Measurements from ENCODE around the gene NDRG3. TPM values are rescaled to one million over a fixed set of nuclear protein-coding genes. Genes with fewer than 3 reads are reported as not detected.
A peak's percentile ranks its signal among the peaks of the same experiment; 100 is the strongest.

NDRG3 gene
- total RNA-seq (10 to 100 TPM; 36.1 to 36.2 TPM), polyA plus RNA-seq (10 to 100 TPM; 53.2 to 73.4 TPM)

GRCh38 chr20:36745927-36746659 lies at the start of gene NDRG3:
TSS of gene NDRG3 (minus strand) at chr20:36746090. CDS start at chr20:36721735, 24,355 bp downstream.
- intact Hi-C loops (cut with micrococcal nuclease): loop anchor here (1.0 to 5.0 kb wide), 4 partner anchors 13 to 141 kb away; partner anchors contain the start of genes DSN1, RAB5IF and SLA2
- no peaks in the 10 kb centered on the region for H3K9me3 Mint-ChIP-seq
- ChIA-PET POLR2A (ENCODE audit: partially characterized antibody) (interaction anchor here (0.8 to 4.9 kb wide), 10 partner anchors 9 to 510 kb away, joined by 3 to 78 read pairs (median 6); partner anchors contain the start of genes AAR2, DSN1, RAB5IF and SLA2), CTCF (ENCODE audit: partially characterized antibody) (interaction anchor here (0.9 to 5.3 kb wide), 11 partner anchors 9 to 792 kb away, joined by 3 to 28 read pairs (median 4); partner anchors contain the start of genes SCAND1 and TGIF2)
- peak within 1 kb of the TSS; percentile 79 to 86 for H3K4me3 ChIP-seq (ENCODE audit: low read length in 2 of 2)
- H3K9me3 ChIP-seq (ENCODE audit: control insufficient read depth in 1 of 2, low read length in 2 of 2): no peaks in the 10 kb centered on the region
- DNase-seq: peak; percentile 90 to 94 (median 93)
- peaks cover 0 to 5% of the 10 kb centered on the region in 2 donors for H3K36me3 Mint-ChIP-seq
- no peaks in the 10 kb centered on the region for H3K36me3 ChIP-seq (ENCODE audit: insufficient read depth, low read length)
- H3K27ac ChIP-seq (ENCODE audit: low read depth, low read length): peak within 1 kb of the TSS; percentile 63
- H3K27me3 Mint-ChIP-seq: no peaks in the 10 kb centered on the region
- H3K4me3 Mint-ChIP-seq: peak within 1 kb of the TSS; percentile 88 to 95 (median 91)
- no peaks in the 10 kb centered on the region for H3K27me3 ChIP-seq (ENCODE audit: insufficient read depth, low read length)
- peak within 1 kb of the TSS; percentile 90 to 97 (median 94) for H3K27ac Mint-ChIP-seq
- peaks cover 19 to 41% (median 21%) of the 10 kb centered on the region in 4 donors for H3K4me1 Mint-ChIP-seq
- H3K4me1 ChIP-seq (ENCODE audit: insufficient read depth, low read length): peaks cover 21% of the 10 kb centered on the region

- H3K27ac ChIP-seq (ENCODE audit: low read depth, low read length): no peak overlapping the region
- no peaks in the 10 kb centered on the region for H3K4me1 ChIP-seq (ENCODE audit: insufficient read depth, low read length)
- ChIA-PET CTCF (ENCODE audit: partially characterized antibody) (no interaction called here), POLR2A (ENCODE audit: partially characterized antibody) (no interaction called here)
- H3K9me3 Mint-ChIP-seq: no peaks in the 10 kb centered on the region
- peak overlapping the region in 1 of 7 donors; percentile 64 for H3K27ac Mint-ChIP-seq
- H3K4me1 Mint-ChIP-seq: no peaks in the 10 kb centered on the region
- H3K4me3 Mint-ChIP-seq: no peak overlapping the region
- intact Hi-C loops (cut with micrococcal nuclease): no loop called here
- H3K36me3 Mint-ChIP-seq: no peaks in the 10 kb centered on the region
- no peaks in the 10 kb centered on the region for H3K27me3 ChIP-seq (ENCODE audit: insufficient read depth, low read length)
- H3K9me3 ChIP-seq (ENCODE audit: control insufficient read depth in 1 of 2, low read length in 2 of 2): no peaks in the 10 kb centered on the region
- peaks cover 0 to 1% of the 10 kb centered on the region in 2 donors for H3K27me3 Mint-ChIP-seq
- no peak for DNase-seq
- H3K36me3 ChIP-seq (ENCODE audit: insufficient read depth, low read length): no peaks in the 10 kb centered on the region
- no peak overlapping the region for H3K4me3 ChIP-seq (ENCODE audit: low read length in 2 of 2)
These were observed 48.2 kb upstream of the NDRG3 start for GRCh38 chr20:36794116-36794474.

- Histone ChIP-seq H3K27ac (ENCODE audit: low read depth, low read length) (no peak overlapping the region), H3K9me3 (ENCODE audit: control insufficient read depth in 1 of 2, low read length in 2 of 2) (no peaks in the 10 kb centered on the region), H3K4me3 (ENCODE audit: low read length in 2 of 2) (no peak overlapping the region), H3K4me1 (ENCODE audit: insufficient read depth, low read length) (no peaks in the 10 kb centered on the region), H3K27me3 (ENCODE audit: insufficient read depth, low read length) (no peaks in the 10 kb centered on the region), H3K36me3 (ENCODE audit: insufficient read depth, low read length) (no peaks in the 10 kb centered on the region)
- no peak overlapping the region for H3K27ac Mint-ChIP-seq
- intact Hi-C loops (cut with micrococcal nuclease): no loop called here
- H3K36me3 Mint-ChIP-seq: no peaks in the 10 kb centered on the region
- H3K27me3 Mint-ChIP-seq: peaks cover 0 to 1% of the 10 kb centered on the region in 2 donors
- CTCF ChIA-PET (ENCODE audit: partially characterized antibody): no interaction called here
- no peak for DNase-seq
- H3K4me1 Mint-ChIP-seq: no peaks in the 10 kb centered on the region
- no peak overlapping the region for H3K4me3 Mint-ChIP-seq
- POLR2A ChIA-PET (ENCODE audit: partially characterized antibody): no interaction called here
- H3K9me3 Mint-ChIP-seq: no peaks in the 10 kb centered on the region
These were observed 47.6 kb upstream of the NDRG3 start for GRCh38 chr20:36793294-36794115.

- intact Hi-C loops (cut with micrococcal nuclease): no loop called here
- no peaks in the 10 kb centered on the region for H3K4me1 Mint-ChIP-seq
- no peaks in the 10 kb centered on the region for H3K36me3 ChIP-seq (ENCODE audit: insufficient read depth, low read length)
- H3K4me3 ChIP-seq (ENCODE audit: low read length in 2 of 2): no peak overlapping the region
- no peaks in the 10 kb centered on the region for H3K9me3 Mint-ChIP-seq
- H3K27me3 Mint-ChIP-seq: peaks cover 0 to 1% of the 10 kb centered on the region in 2 donors
- no peaks in the 10 kb centered on the region for H3K27me3 ChIP-seq (ENCODE audit: insufficient read depth, low read length)
- H3K4me3 Mint-ChIP-seq: no peak overlapping the region
- H3K9me3 ChIP-seq (ENCODE audit: control insufficient read depth in 1 of 2, low read length in 2 of 2): no peaks in the 10 kb centered on the region
- DNase-seq: no peak
- no peak overlapping the region for H3K27ac ChIP-seq (ENCODE audit: low read depth, low read length)
- H3K4me1 ChIP-seq (ENCODE audit: insufficient read depth, low read length): no peaks in the 10 kb centered on the region
- ChIA-PET POLR2A (ENCODE audit: partially characterized antibody) (no interaction called here), CTCF (ENCODE audit: partially characterized antibody) (interaction anchor here (0.6 to 1.3 kb wide), 2 partner anchors 16 to 1357 kb away, joined by 3 read pairs; no protein-coding TSS in a partner anchor)
- no peak overlapping the region for H3K27ac Mint-ChIP-seq
- H3K36me3 Mint-ChIP-seq: no peaks in the 10 kb centered on the region
These were observed 46.5 kb upstream of the NDRG3 start for GRCh38 chr20:36792422-36792821.

GRCh38 chr20:36791862-36792261 lies 46.0 kb upstream of the NDRG3 start:
- H3K4me3 Mint-ChIP-seq: no peak overlapping the region
- POLR2A ChIA-PET (ENCODE audit: partially characterized antibody): no interaction called here
- H3K9me3 ChIP-seq (ENCODE audit: control insufficient read depth in 1 of 2, low read length in 2 of 2): no peaks in the 10 kb centered on the region
- no peaks in the 10 kb centered on the region for H3K4me1 Mint-ChIP-seq
- H3K27me3 ChIP-seq (ENCODE audit: insufficient read depth, low read length): no peaks in the 10 kb centered on the region
- H3K36me3 Mint-ChIP-seq: no peaks in the 10 kb centered on the region
- H3K4me3 ChIP-seq (ENCODE audit: low read length in 2 of 2): no peak overlapping the region
- intact Hi-C loops (cut with micrococcal nuclease): no loop called here
- H3K36me3 ChIP-seq (ENCODE audit: insufficient read depth, low read length): no peaks in the 10 kb centered on the region
- DNase-seq: no peak
- peaks cover 0 to 1% of the 10 kb centered on the region in 2 donors for H3K27me3 Mint-ChIP-seq
- H3K9me3 Mint-ChIP-seq: no peaks in the 10 kb centered on the region
- no peak overlapping the region for H3K27ac Mint-ChIP-seq
- no peaks in the 10 kb centered on the region for H3K4me1 ChIP-seq (ENCODE audit: insufficient read depth, low read length)
- no peak overlapping the region for H3K27ac ChIP-seq (ENCODE audit: low read depth, low read length)
- CTCF ChIA-PET (ENCODE audit: partially characterized antibody): interaction anchor here (1.3 kb wide), 1 partner anchor 16 kb away, joined by 3 read pairs; no protein-coding TSS in a partner anchor

GRCh38 chr20:36786663-36787062 lies 40.8 kb upstream of the NDRG3 start:
- H3K36me3 Mint-ChIP-seq: no peaks in the 10 kb centered on the region
- intact Hi-C loops (cut with micrococcal nuclease): no loop called here
- H3K4me1 Mint-ChIP-seq: no peaks in the 10 kb centered on the region

GRCh38 chr20:36786246-36786645 lies 40.4 kb upstream of the NDRG3 start:
- no peaks in the 10 kb centered on the region for H3K9me3 Mint-ChIP-seq
- intact Hi-C loops (cut with micrococcal nuclease): no loop called here
- Histone ChIP-seq H3K9me3 (ENCODE audit: control insufficient read depth in 1 of 2, low read length in 2 of 2) (no peaks in the 10 kb centered on the region), H3K27me3 (ENCODE audit: insufficient read depth, low read length) (no peaks in the 10 kb centered on the region), H3K27ac (ENCODE audit: low read depth, low read length) (no peak overlapping the region), H3K4me3 (ENCODE audit: low read length in 2 of 2) (no peak overlapping the region), H3K4me1 (ENCODE audit: insufficient read depth, low read length) (no peaks in the 10 kb centered on the region), H3K36me3 (ENCODE audit: insufficient read depth, low read length) (no peaks in the 10 kb centered on the region)
- no peak for DNase-seq
- H3K27ac Mint-ChIP-seq: no peak overlapping the region
- no peaks in the 10 kb centered on the region for H3K36me3 Mint-ChIP-seq
- H3K4me3 Mint-ChIP-seq: no peak overlapping the region
- H3K4me1 Mint-ChIP-seq: no peaks in the 10 kb centered on the region
- no peaks in the 10 kb centered on the region for H3K27me3 Mint-ChIP-seq
- POLR2A ChIA-PET (ENCODE audit: partially characterized antibody): no interaction called here
- CTCF ChIA-PET (ENCODE audit: partially characterized antibody): interaction anchor here (0.6 to 1.5 kb wide), 2 partner anchors 22 to 134 kb away, joined by 4 to 5 read pairs; no protein-coding TSS in a partner anchor

More at GRCh38 chr20:36786663-36787062, 40.8 kb upstream of the NDRG3 start:
- no peaks in the 10 kb centered on the region for H3K27me3 Mint-ChIP-seq
- no peak overlapping the region for H3K4me3 Mint-ChIP-seq
- H3K9me3 Mint-ChIP-seq: no peaks in the 10 kb centered on the region
- CTCF ChIA-PET (ENCODE audit: partially characterized antibody): interaction anchor here (0.6 to 1.5 kb wide), 2 partner anchors 22 to 135 kb away, joined by 4 to 5 read pairs; no protein-coding TSS in a partner anchor
- no peak overlapping the region for H3K4me3 ChIP-seq (ENCODE audit: low read length in 2 of 2)
- no peak for DNase-seq
- no peak overlapping the region for H3K27ac Mint-ChIP-seq
- H3K4me1 ChIP-seq (ENCODE audit: insufficient read depth, low read length): no peaks in the 10 kb centered on the region
- H3K9me3 ChIP-seq (ENCODE audit: control insufficient read depth in 1 of 2, low read length in 2 of 2): no peaks in the 10 kb centered on the region
- POLR2A ChIA-PET (ENCODE audit: partially characterized antibody): no interaction called here
- no peaks in the 10 kb centered on the region for H3K27me3 ChIP-seq (ENCODE audit: insufficient read depth, low read length)
- H3K27ac ChIP-seq (ENCODE audit: low read depth, low read length): no peak overlapping the region
- H3K36me3 ChIP-seq (ENCODE audit: insufficient read depth, low read length): no peaks in the 10 kb centered on the region
